Measurements from ENCODE around the gene C6orf52. TPM values are rescaled to one million over a fixed set of nuclear protein-coding genes. Genes with fewer than 3 reads are reported as not detected.

C6orf52 gene
- total RNA-seq, 2 experiments from 2014 or later: 5.7 to 6.3 TPM

DNA sequence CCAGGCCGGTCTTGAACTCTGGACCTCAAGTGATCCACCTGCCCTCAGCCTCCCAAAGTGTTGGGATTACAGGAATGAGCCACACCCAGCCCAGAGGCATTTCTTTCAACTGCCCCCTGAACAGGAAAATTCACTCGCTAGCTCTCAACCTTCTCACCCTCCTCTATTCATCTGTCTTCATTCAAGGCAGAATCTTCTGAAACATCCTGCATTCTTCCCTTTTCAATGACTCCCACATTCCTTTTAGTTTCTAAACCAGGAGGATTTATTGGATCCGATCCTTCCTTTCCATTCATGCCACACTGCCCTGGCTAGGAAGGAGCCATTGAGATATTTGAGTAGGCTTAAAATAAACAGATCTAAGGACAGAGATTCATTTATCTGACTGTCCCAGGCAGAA lies 52.9 kb downstream of the C6orf52 start:
- Mint-ChIP-seq H3K27ac (no peak overlapping the region), H3K36me3 (no peaks in the 10 kb centered on the region), H3K27me3 (peaks cover 9% of the 10 kb centered on the region), H3K4me3 (no peak overlapping the region), H3K9me3 (peaks cover 1% of the 10 kb centered on the region), H3K4me1 (peaks cover 12% of the 10 kb centered on the region)
- DNase-seq: no peak

DNA sequence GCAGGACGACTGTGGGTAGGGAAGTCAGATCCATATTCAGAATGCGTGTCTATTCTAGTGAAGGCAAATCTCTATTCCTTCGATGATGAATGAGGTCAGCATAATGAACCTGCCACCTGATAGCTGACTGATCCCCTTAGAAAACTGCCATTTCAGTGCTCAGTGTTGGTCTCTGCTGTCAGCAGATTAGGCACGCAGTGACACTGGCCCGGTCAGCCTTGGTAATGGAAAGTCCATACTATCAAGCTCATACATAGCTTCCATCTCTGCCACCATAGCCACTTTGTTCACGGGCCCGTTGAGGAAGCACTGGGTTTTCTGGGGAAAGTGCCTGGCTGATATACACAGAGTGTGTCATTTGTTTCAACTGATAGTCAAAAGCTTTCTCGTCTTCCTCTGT lies 54.0 kb downstream of the C6orf52 start:
- Mint-ChIP-seq H3K4me3 (no peak overlapping the region), H3K9me3 (peaks cover 2% of the 10 kb centered on the region), H3K27me3 (peaks cover 9% of the 10 kb centered on the region), H3K36me3 (no peaks in the 10 kb centered on the region), H3K27ac (no peak overlapping the region), H3K4me1 (peaks cover 12% of the 10 kb centered on the region)
- DNase-seq: no peak

DNA sequence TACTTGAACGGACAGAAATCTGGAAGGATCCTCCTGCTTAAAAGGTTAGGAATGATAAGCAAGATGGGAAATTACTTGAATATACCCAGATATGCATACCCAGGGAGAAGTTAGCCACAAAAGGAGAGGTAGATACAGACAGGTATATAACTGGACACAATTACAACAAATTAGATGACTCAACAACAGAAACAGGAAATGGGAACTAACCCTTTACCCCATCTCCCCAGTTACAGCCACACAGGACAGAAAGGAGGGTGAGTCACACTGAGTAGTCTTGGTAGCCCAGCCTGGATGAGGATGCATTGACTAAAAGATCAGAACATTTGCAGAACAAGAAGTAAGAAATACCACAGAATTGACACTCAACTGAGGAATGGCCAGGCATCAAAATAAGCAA lies 61.2 kb downstream of the C6orf52 start:
- Mint-ChIP-seq H3K9me3 (peaks cover 2% of the 10 kb centered on the region), H3K36me3 (no peaks in the 10 kb centered on the region), H3K27ac (no peak overlapping the region), H3K4me3 (no peak overlapping the region), H3K4me1 (peaks cover 7% of the 10 kb centered on the region), H3K27me3 (no peaks in the 10 kb centered on the region)
- DNase-seq: peak; percentile 20

DNA sequence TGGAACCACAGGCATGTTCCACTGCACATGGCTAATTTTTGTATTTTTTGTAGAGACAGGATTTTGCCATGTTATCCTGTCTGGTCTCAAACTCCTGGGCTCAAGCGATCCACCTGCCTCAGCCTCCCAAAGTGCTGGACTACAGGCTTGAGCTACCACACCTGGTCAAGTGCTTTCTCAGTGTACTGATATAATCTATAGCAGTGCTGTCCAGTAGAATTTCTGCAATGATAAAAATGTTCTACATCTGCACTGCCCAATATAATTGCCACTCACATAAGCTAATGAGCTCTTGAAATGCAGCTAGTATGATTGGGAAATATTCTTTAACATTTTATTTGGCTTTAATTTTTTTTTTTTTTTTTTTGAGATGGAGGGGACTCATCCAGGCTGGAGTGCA lies 64.2 kb downstream of the C6orf52 start:
- no peaks in the 10 kb centered on the region for H3K9me3 Mint-ChIP-seq
- peaks cover 3% of the 10 kb centered on the region for H3K36me3 Mint-ChIP-seq
- no peaks in the 10 kb centered on the region for H3K27me3 Mint-ChIP-seq

DNA sequence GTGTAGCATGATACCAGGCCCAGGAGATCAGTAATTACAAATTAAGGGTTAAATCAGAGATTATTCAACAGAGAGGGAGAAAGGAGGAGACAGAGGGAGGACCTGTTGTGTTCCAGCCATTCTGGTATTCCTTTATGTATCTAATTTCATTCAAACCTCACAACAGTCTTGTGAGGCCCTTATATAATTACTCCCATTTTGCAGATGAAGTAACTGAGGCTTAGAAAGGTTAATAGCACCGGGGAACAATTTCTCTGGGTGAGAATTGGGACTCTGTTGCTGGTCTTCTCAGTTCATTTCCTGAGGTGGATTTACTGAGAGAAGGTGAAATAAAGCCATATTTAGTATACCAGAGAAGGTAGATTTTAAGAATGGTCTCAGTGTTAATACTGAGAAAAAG lies 66.6 kb downstream of the C6orf52 start:
- peaks cover 24% of the 10 kb centered on the region for H3K36me3 Mint-ChIP-seq
- DNase-seq: no peak
- no peak overlapping the region for H3K4me3 Mint-ChIP-seq
- H3K9me3 Mint-ChIP-seq: no peaks in the 10 kb centered on the region
- H3K27ac Mint-ChIP-seq: no peak overlapping the region
- peaks cover 2% of the 10 kb centered on the region for H3K4me1 Mint-ChIP-seq
- H3K27me3 Mint-ChIP-seq: no peaks in the 10 kb centered on the region

More for the DNA sequence above, 64.2 kb downstream of the C6orf52 start:
- DNase-seq: no peak
- peaks cover 8% of the 10 kb centered on the region for H3K4me1 Mint-ChIP-seq
- H3K27ac Mint-ChIP-seq: no peak overlapping the region
- H3K4me3 Mint-ChIP-seq: no peak overlapping the region

DNA sequence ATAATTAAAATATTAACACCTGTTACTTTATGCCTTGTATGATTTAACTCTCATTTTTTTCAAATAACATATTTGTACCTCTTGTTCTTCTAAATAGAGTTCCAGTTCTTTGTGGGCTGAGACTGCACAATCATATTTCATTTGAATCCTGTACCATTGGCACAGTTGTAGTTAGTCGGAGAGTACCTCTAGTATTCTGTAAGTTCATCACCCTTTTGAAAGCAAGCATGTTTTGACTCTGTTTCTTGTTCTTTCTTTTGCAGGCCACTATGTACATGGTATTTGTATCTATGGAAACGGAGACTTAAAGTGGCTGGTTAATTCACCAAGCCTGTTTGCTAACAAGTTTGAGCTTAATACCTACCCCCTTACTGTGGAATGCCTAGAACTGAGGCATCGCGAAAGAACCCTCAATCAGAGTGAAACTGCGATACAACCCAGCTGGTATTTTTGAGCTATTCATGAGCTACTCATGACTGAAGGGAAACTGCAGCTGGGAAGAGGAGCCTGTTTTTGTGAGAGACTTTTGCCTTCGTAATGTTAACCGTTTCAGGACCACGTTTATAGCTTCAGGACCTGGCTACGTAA lies 68.2 kb downstream of the C6orf52 start:
- H3K27ac Mint-ChIP-seq: no peak overlapping the region
- no peak overlapping the region for H3K4me3 Mint-ChIP-seq
- H3K4me1 Mint-ChIP-seq: peaks cover 2% of the 10 kb centered on the region
- DNase-seq: no peak
- peaks cover 1% of the 10 kb centered on the region for H3K9me3 Mint-ChIP-seq
- H3K36me3 Mint-ChIP-seq: peaks cover 33% of the 10 kb centered on the region
- H3K27me3 Mint-ChIP-seq: no peaks in the 10 kb centered on the region

DNA sequence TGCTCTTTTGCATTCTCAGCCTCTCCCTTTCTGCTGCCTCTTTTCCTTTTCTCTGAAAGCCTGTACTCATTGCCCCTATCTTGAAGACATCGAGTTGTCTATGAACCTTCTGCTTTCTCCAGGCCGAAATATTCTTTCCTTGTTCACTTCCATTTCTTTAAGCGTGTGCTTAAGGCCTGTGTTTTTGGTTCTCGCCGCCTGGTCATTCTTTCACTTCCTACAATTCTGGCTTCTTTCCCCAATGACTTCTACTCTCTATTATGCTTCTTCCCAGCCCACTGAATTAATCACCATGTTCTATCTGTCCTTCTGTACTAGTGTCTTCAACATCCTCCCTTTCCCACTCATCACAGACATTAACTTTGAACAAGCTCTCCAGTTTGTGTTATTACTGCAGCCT lies 69.6 kb downstream of the C6orf52 start:
- Mint-ChIP-seq H3K4me3 (no peak overlapping the region), H3K36me3 (peaks cover 35% of the 10 kb centered on the region), H3K27me3 (no peaks in the 10 kb centered on the region), H3K4me1 (peaks cover 2% of the 10 kb centered on the region), H3K9me3 (peaks cover 1% of the 10 kb centered on the region), H3K27ac (no peak overlapping the region)
- no peak for DNase-seq

DNA sequence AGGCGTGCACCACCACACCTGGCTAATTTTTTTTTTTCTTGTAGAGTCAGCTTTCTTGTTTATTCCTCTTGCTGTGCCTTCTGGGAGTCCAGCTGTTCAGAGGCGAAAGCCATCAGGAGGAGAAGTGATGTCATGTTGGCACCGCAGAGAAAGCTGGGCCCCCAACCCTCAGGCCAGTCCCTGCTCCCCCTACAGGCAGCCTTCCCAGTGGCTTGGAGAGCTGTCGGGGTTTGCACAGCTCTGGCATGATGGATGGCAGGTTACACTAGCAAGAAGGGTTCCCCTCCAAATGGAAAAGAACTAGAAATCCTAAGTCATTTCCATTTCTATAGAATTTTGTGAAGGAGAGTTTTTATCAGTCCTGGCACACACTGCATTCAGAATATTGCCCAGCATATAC lies 72.6 kb downstream of the C6orf52 start:
- DNase-seq: no peak
- Mint-ChIP-seq H3K27me3 (no peaks in the 10 kb centered on the region), H3K27ac (no peak overlapping the region), H3K4me3 (no peak overlapping the region), H3K4me1 (peaks cover 2% of the 10 kb centered on the region), H3K9me3 (peaks cover 1% of the 10 kb centered on the region), H3K36me3 (peaks cover 33% of the 10 kb centered on the region)

Other genes starting within 250 kb of the C6orf52 start
- gene GCNT2, start 173.3 kb downstream of the C6orf52 start, total RNA-seq: 1 to 10 TPM; 4.1 to 4.3 TPM
- gene PAK1IP1, start 356 bp upstream of the C6orf52 start, total RNA-seq: 10 to 100 TPM; 58.5 to 60.2 TPM
- gene TMEM14C, start 28.5 kb upstream of the C6orf52 start, total RNA-seq: 10 to 100 TPM; 67.0 to 70.7 TPM
- gene TMEM14B, start 53.2 kb upstream of the C6orf52 start, total RNA-seq: 100 to 1,000 TPM; 112 to 113 TPM
- gene MAK, start 143.9 kb upstream of the C6orf52 start, total RNA-seq: under 1 TPM; 0.47 to 0.68 TPM
- not detected for gene GCM2, start 187.4 kb upstream of the C6orf52 start, total RNA-seq
- gene SYCP2L, start 192.4 kb upstream of the C6orf52 start, total RNA-seq: not detected